Measurements from ENCODE around the gene ADH1A. TPM values are rescaled to one million over a fixed set of nuclear protein-coding genes. Genes with fewer than 3 reads are reported as not detected.
A peak's percentile ranks its signal among the peaks of the same experiment; 100 is the strongest.

Gene ADH1A
- total RNA-seq, 4 donors from 2014 or later = 0.58 to 0.99 TPM; not detected in 2

GRCh38 chr4:99330648-99331047 is 39.9 kb upstream of the ADH1A start:
- Histone ChIP-seq H3K27me3 (no peaks in the 10 kb centered on the region), H3K4me1 (peaks cover 5 to 25% (median 11%) of the 10 kb centered on the region in 4 donors), H3K36me3 (no peaks in the 10 kb centered on the region), H3K9me3 (peaks cover 0 to 10% (median 2%) of the 10 kb centered on the region in 4 donors), H3K4me3 (no peak overlapping the region), H3K27ac (replicated peaks in 1 of 4) (peak overlapping the region; percentile 63 to 74 (median 64))
- WGBS = 82% methylated on average over 3 of the region's 3 CpGs
- TF ChIP-seq POLR2A (IDR thresholded peaks at IDR 0.05; ENCODE audit: low read depth) = no peak
- TF ChIP-seq POLR2AphosphoS5 (IDR thresholded peaks at IDR 0.05) = peak in 1 of 2 donors; percentile 5
- TF ChIP-seq EP300 (IDR thresholded peaks at IDR 0.05) = no peak
- no peak for TF ChIP-seq CTCF (IDR thresholded peaks at IDR 0.05)
- intact Hi-C loops (cut with DNase I) = no loop called here
- DNase-seq (ENCODE audit: extremely low spot score) = no peak

GRCh38 chr4:99329876-99330275 is 39.1 kb upstream of the ADH1A start:
- intact Hi-C loops (cut with DNase I) = loop anchor here (5.0 kb wide), 2 partner anchors 52 to 72 kb away; no protein-coding TSS in a partner anchor
- TF ChIP-seq EP300 (IDR thresholded peaks at IDR 0.05) (no peak), POLR2AphosphoS5 (IDR thresholded peaks at IDR 0.05) (no peak), CTCF (IDR thresholded peaks at IDR 0.05) (no peak), POLR2A (IDR thresholded peaks at IDR 0.05; ENCODE audit: low read depth) (no peak)
- Histone ChIP-seq H3K4me1 (peaks cover 9 to 32% (median 18%) of the 10 kb centered on the region in 4 donors), H3K36me3 (no peaks in the 10 kb centered on the region), H3K27me3 (no peaks in the 10 kb centered on the region), H3K4me3 (no peak overlapping the region), H3K9me3 (peaks cover 0 to 10% (median 2%) of the 10 kb centered on the region in 4 donors), H3K27ac (replicated peaks in 1 of 4) (peak overlapping the region; percentile 63 to 74 (median 64))
- WGBS = 45% methylated on average over 2 of the region's 2 CpGs
- no peak for DNase-seq (ENCODE audit: extremely low spot score)

- peak; percentile 79 for TF ChIP-seq EP300 (IDR thresholded peaks at IDR 0.05)
- peak; percentile 86 to 89 for TF ChIP-seq POLR2AphosphoS5 (IDR thresholded peaks at IDR 0.05)
- TF ChIP-seq CTCF (IDR thresholded peaks at IDR 0.05) = no peak
- H3K27ac ChIP-seq (replicated peaks in 1 of 4) = peak overlapping the region; percentile 79 to 85 (median 83)
- intact Hi-C loops (cut with DNase I) = loop anchor here (5.0 kb wide), 2 partner anchors 57 to 77 kb away; no protein-coding TSS in a partner anchor
- no peaks in the 10 kb centered on the region for H3K36me3 ChIP-seq
- peaks cover 18 to 53% (median 40%) of the 10 kb centered on the region in 4 donors for H3K4me1 ChIP-seq
- H3K27me3 ChIP-seq = no peaks in the 10 kb centered on the region
- peaks cover 0 to 10% (median 2%) of the 10 kb centered on the region in 4 donors for H3K9me3 ChIP-seq
- no peak for DNase-seq (ENCODE audit: extremely low spot score)
- no peak overlapping the region for H3K4me3 ChIP-seq
- WGBS = 15% methylated on average over 3 of the region's 3 CpGs
Observed at GRCh38 chr4:99324979-99325378, 34.2 kb upstream of the ADH1A start.

- TF ChIP-seq EP300 (IDR thresholded peaks at IDR 0.05) (no peak), POLR2A (IDR thresholded peaks at IDR 0.05; ENCODE audit: low read depth) (no peak), CTCF (IDR thresholded peaks at IDR 0.05) (no peak), POLR2AphosphoS5 (IDR thresholded peaks at IDR 0.05) (no peak)
- H3K36me3 ChIP-seq = no peaks in the 10 kb centered on the region
- H3K4me1 ChIP-seq = peaks cover 18 to 49% (median 38%) of the 10 kb centered on the region in 4 donors
- intact Hi-C loops (cut with DNase I) = no loop called here
- no peak for DNase-seq (ENCODE audit: extremely low spot score)
- H3K27ac ChIP-seq (replicated peaks in 1 of 4) = peak overlapping the region; percentile 79 to 85 (median 83)
- 43% methylated on average over 1 of the region's 1 CpG for WGBS
- peaks cover 0 to 4% (median 2%) of the 10 kb centered on the region in 4 donors for H3K9me3 ChIP-seq
- H3K27me3 ChIP-seq = no peaks in the 10 kb centered on the region
- H3K4me3 ChIP-seq = no peak overlapping the region
Observed at GRCh38 chr4:99324361-99324760, 33.6 kb upstream of the ADH1A start.

GRCh38 chr4:99323756-99324155 is 33.0 kb upstream of the ADH1A start:
- WGBS = 86% methylated on average over 1 of the region's 1 CpG
- Histone ChIP-seq H3K27ac (replicated peaks in 1 of 4) (peak overlapping the region; percentile 79 to 85 (median 83)), H3K4me3 (no peak overlapping the region), H3K4me1 (peaks cover 18 to 49% (median 37%) of the 10 kb centered on the region in 4 donors), H3K9me3 (peaks cover 0 to 4% (median 1%) of the 10 kb centered on the region in 4 donors), H3K27me3 (no peaks in the 10 kb centered on the region), H3K36me3 (no peaks in the 10 kb centered on the region)
- no peak for TF ChIP-seq POLR2A (IDR thresholded peaks at IDR 0.05; ENCODE audit: low read depth)
- TF ChIP-seq POLR2AphosphoS5 (IDR thresholded peaks at IDR 0.05) = peak; percentile 62 to 81
- no peak for TF ChIP-seq CTCF (IDR thresholded peaks at IDR 0.05)
- DNase-seq (ENCODE audit: extremely low spot score) = no peak
- intact Hi-C loops (cut with DNase I) = no loop called here
